ENCODE results near the gene NOS1. TPM values are rescaled to one million over a fixed set of nuclear protein-coding genes. Genes with fewer than 3 reads are reported as not detected.

NOS1 gene
- total RNA-seq, 1 donor from 2014 or later, result 0.26 TPM

GRCh38 chr12:117298191-117298590 is 63.2 kb downstream of the NOS1 start:
- Histone ChIP-seq H3K4me3 (ENCODE audit: low read depth, low read length) (no peak overlapping the region), H3K36me3 (ENCODE audit: control insufficient read depth, insufficient read depth, low read length) (no peaks in the 10 kb centered on the region), H3K27me3 (ENCODE audit: control insufficient read depth, insufficient read depth, low read length) (no peaks in the 10 kb centered on the region)
- TF ChIP-seq CTCF (IDR thresholded peaks at IDR 0.05; ENCODE audit: insufficient read depth, low read length, severe bottlenecking), result no peak
- FAIRE-seq (no peak), DNase-seq (ENCODE audit: low read depth) (no peak)

GRCh38 chr12:117294189-117294603 is 67.2 kb downstream of the NOS1 start:
- no peaks in the 10 kb centered on the region for H3K36me3 ChIP-seq (ENCODE audit: control insufficient read depth, insufficient read depth, low read length)
- no peak for TF ChIP-seq CTCF (IDR thresholded peaks at IDR 0.05; ENCODE audit: insufficient read depth, low read length, severe bottlenecking)
- FAIRE-seq (no peak), DNase-seq (ENCODE audit: low read depth) (no peak)
- no peak overlapping the region for H3K4me3 ChIP-seq (ENCODE audit: low read depth, low read length)
- no peaks in the 10 kb centered on the region for H3K27me3 ChIP-seq (ENCODE audit: control insufficient read depth, insufficient read depth, low read length)

GRCh38 chr12:117293510-117293909 is 67.9 kb downstream of the NOS1 start:
- TF ChIP-seq CTCF (IDR thresholded peaks at IDR 0.05; ENCODE audit: insufficient read depth, low read length, severe bottlenecking), result no peak
- no peak overlapping the region for H3K4me3 ChIP-seq (ENCODE audit: low read depth, low read length)
- no peak for DNase-seq (ENCODE audit: low read depth)
- no peaks in the 10 kb centered on the region for H3K36me3 ChIP-seq (ENCODE audit: control insufficient read depth, insufficient read depth, low read length)
- H3K27me3 ChIP-seq (ENCODE audit: control insufficient read depth, insufficient read depth, low read length), result no peaks in the 10 kb centered on the region
- FAIRE-seq, result no peak

- H3K27me3 ChIP-seq (ENCODE audit: control insufficient read depth, insufficient read depth, low read length), result no peaks in the 10 kb centered on the region
- FAIRE-seq, result no peak
Observed at GRCh38 chr12:117292688-117293087, 68.7 kb downstream of the NOS1 start.

GRCh38 chr12:117284140-117284539 is 77.3 kb downstream of the NOS1 start:
- TF ChIP-seq CTCF (IDR thresholded peaks at IDR 0.05; ENCODE audit: insufficient read depth, low read length, severe bottlenecking), result no peak
- Histone ChIP-seq H3K27me3 (ENCODE audit: control insufficient read depth, insufficient read depth, low read length) (no peaks in the 10 kb centered on the region), H3K4me3 (ENCODE audit: low read depth, low read length) (no peak overlapping the region), H3K36me3 (ENCODE audit: control insufficient read depth, insufficient read depth, low read length) (no peaks in the 10 kb centered on the region)
- FAIRE-seq, result no peak
- DNase-seq (ENCODE audit: low read depth), result no peak

More at GRCh38 chr12:117292688-117293087, 68.7 kb downstream of the NOS1 start:
- Histone ChIP-seq H3K36me3 (ENCODE audit: control insufficient read depth, insufficient read depth, low read length) (no peaks in the 10 kb centered on the region), H3K4me3 (ENCODE audit: low read depth, low read length) (no peak overlapping the region)
- no peak for DNase-seq (ENCODE audit: low read depth)
- TF ChIP-seq CTCF (IDR thresholded peaks at IDR 0.05; ENCODE audit: insufficient read depth, low read length, severe bottlenecking), result no peak

- H3K36me3 ChIP-seq (ENCODE audit: control insufficient read depth, insufficient read depth, low read length), result no peaks in the 10 kb centered on the region
- no peak for TF ChIP-seq CTCF (IDR thresholded peaks at IDR 0.05; ENCODE audit: insufficient read depth, low read length, severe bottlenecking)
- H3K27me3 ChIP-seq (ENCODE audit: control insufficient read depth, insufficient read depth, low read length), result no peaks in the 10 kb centered on the region
- FAIRE-seq, result no peak
- no peak for DNase-seq (ENCODE audit: low read depth)
- no peak overlapping the region for H3K4me3 ChIP-seq (ENCODE audit: low read depth, low read length)
Observed at GRCh38 chr12:117282490-117282889, 78.9 kb downstream of the NOS1 start.
